ENCODE data around the gene CTSE. TPM values are rescaled to one million over a fixed set of nuclear protein-coding genes. Genes with fewer than 3 reads are reported as not detected.

The CTSE gene
- total and polyA plus RNA-seq, 9 of the 15 experiments (the other 6 are each of a cell fraction or from before 2014, with no cell fraction given): 0.04 to 0.18 (median 0.09) TPM; not detected in 4

DNA sequence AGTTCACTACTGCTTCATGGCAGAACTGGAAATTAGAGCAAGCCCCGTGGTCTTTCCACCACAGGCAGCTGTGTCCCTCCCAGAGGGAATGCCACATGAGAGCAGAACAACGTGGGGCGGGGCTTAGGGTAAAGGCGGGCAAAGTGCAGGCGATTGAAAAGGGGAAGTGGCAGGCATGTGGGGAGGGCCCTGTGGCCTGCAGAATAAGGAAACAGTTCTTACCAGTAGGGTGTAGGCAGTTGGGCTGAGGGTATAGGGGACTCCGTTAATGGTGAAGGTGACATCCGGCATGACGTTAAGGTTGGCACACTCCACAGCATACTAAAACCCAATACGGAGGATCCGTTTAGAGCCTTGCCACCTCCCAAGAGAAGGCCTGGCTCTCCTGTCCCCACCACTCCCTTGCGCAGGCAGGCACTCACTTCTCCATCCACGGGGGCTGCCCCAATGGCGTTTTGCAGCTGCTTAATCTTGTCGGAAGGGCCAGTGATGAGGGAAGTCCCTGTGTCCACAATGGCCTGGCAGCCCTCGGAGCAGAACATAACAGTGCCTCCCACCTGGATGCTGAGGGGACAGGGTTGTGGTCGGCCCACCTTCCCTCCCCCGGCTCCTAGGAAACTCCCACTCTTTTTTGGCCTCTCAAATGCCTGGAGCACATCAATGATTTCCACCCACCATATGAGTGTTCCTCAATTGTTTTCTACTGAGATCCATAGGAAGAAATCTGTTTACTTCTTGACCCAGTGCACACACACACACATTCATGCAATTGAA is 11.4 kb downstream of the CTSE start (continued):
- TF ChIP-seq ZNF253 (CRISPR knock-in tag; conservative IDR thresholded peaks at IDR 0.05): no peak
- TF ChIP-seq ZNF583 (CRISPR knock-in tag; IDR thresholded peaks at IDR 0.05): no peak
- TF ChIP-seq KDM2B (CRISPR knock-in tag; IDR thresholded peaks at IDR 0.05): no peak
- TF ChIP-seq NCOA6 (IDR thresholded peaks at IDR 0.05): no peak
- TF ChIP-seq SMC3 (conservative IDR thresholded peaks at IDR 0.05; ENCODE audit: insufficient read depth, low read depth, low read length): no peak
- TF ChIP-seq MEF2D (tag; conservative IDR thresholded peaks at IDR 0.05; ENCODE audit: low read depth): no peak
- TF ChIP-seq GATAD2B (IDR thresholded peaks at IDR 0.05; ENCODE audit: borderline replicate concordance): no peak
- peak; percentile 100 for TF ChIP-seq SPI1 (IDR thresholded peaks at IDR 0.05; ENCODE audit: borderline replicate concordance, low read depth, low read length)
- TF ChIP-seq MYC (IDR thresholded peaks at IDR 0.05; ENCODE audit: low read depth, low read length): 0 out of 2 replicates have a peak, but pooled peaks have one; percentile 31
- no peak for TF ChIP-seq MYC (CRISPR knock-in tag; IDR thresholded peaks at IDR 0.05; ENCODE audit: borderline replicate concordance, low read depth)
- TF ChIP-seq CBX5 (IDR thresholded peaks at IDR 0.05; ENCODE audit: borderline replicate concordance, low read depth): no peak
- TF ChIP-seq JUN (IDR thresholded peaks at IDR 0.05; ENCODE audit: borderline replicate concordance, low read depth, low read length): no peak
- TF ChIP-seq JUN (CRISPR knock-in tag; IDR thresholded peaks at IDR 0.05; ENCODE audit: borderline replicate concordance): no peak
- TF ChIP-seq MCM7 (IDR thresholded peaks at IDR 0.05): no peak
- no peak for TF ChIP-seq TAF15 (IDR thresholded peaks at IDR 0.05; ENCODE audit: low read depth, low read length)
- no peak for TF ChIP-seq CREB1 (IDR thresholded peaks at IDR 0.05)
- TF ChIP-seq CREB1 (CRISPR knock-in tag; IDR thresholded peaks at IDR 0.05): no peak
- no peak for TF ChIP-seq ZFP1 (CRISPR knock-in tag; IDR thresholded peaks at IDR 0.05)
- TF ChIP-seq BDP1 (IDR thresholded peaks at IDR 0.05; ENCODE audit: insufficient read depth, insufficient read length): no peak
- no peak for TF ChIP-seq LCOR (CRISPR knock-in tag; IDR thresholded peaks at IDR 0.05)
- TF ChIP-seq CBFA2T3 (IDR thresholded peaks at IDR 0.05): no peak
- TF ChIP-seq, protein P1, sequence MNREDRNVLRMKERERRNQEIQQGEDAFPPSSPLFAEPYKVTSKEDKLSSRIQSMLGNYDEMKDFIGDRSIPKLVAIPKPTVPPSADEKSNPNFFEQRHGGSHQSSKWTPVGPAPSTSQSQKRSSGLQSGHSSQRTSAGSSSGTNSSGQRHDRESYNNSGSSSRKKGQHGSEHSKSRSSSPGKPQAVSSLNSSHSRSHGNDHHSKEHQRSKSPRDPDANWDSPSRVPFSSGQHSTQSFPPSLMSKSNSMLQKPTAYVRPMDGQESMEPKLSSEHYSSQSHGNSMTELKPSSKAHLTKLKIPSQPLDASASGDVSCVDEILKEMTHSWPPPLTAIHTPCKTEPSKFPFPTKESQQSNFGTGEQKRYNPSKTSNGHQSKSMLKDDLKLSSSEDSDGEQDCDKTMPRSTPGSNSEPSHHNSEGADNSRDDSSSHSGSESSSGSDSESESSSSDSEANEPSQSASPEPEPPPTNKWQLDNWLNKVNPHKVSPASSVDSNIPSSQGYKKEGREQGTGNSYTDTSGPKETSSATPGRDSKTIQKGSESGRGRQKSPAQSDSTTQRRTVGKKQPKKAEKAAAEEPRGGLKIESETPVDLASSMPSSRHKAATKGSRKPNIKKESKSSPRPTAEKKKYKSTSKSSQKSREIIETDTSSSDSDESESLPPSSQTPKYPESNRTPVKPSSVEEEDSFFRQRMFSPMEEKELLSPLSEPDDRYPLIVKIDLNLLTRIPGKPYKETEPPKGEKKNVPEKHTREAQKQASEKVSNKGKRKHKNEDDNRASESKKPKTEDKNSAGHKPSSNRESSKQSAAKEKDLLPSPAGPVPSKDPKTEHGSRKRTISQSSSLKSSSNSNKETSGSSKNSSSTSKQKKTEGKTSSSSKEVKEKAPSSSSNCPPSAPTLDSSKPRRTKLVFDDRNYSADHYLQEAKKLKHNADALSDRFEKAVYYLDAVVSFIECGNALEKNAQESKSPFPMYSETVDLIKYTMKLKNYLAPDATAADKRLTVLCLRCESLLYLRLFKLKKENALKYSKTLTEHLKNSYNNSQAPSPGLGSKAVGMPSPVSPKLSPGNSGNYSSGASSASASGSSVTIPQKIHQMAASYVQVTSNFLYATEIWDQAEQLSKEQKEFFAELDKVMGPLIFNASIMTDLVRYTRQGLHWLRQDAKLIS (CRISPR knock-in tag; IDR thresholded peaks at IDR 0.05): no peak
- TF ChIP-seq L3MBTL2 (IDR thresholded peaks at IDR 0.05): peak; percentile 81
- no peak for TF ChIP-seq ZNF79 (CRISPR knock-in tag; IDR thresholded peaks at IDR 0.05; ENCODE audit: low read depth)
- TF ChIP-seq, protein P2, sequence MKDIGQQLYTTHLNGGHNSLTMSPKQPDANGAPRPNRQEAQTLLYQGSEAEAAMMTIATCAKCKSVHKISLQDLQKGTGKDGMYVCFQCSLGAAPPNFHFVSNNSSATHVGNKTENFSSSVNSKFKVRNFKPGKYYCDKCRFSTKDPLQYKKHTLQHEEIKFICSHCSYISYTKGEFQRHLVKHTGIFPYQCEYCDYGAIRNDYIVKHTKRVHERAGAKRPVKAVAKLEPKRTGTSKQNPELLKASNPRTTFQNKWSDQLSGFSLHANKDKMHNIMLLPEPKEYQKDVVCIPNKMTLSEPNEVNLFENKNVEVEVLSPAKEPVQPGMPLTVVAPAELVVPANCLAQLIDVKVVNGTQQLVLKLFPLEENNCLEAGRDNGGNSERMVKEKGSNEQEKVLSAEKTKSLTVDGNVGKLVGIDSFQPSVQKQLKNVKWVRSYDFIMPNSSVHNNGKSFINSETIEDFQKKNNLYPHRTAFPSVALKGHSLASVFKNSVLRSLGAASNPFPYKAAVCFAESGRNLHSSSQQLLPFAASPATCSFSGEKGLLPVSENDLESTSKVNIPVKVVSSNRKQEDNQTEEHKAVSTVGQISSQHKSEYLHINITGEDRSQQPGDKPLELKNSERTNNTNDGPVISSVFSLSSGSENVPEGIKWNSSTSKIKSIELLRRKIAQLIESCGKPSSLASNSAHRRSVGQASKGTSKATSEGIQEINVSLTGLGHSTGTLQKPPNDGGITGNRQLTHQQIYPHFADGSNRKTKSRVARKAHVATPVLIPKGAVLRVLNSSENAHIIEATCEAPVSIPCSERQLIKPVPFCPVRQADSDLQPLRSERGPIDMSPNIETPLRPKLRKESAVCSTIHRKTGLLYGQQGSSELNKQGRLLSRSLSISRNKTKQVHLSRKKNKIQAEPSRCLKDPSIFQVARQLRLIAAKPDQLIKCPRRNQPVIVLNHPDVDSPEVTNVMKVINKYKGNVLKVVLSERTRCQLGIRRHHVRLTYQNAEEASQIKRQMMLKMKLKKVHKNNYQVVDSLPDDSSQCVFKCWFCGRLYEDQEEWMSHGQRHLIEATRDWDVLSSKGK (CRISPR knock-in tag; IDR thresholded peaks at IDR 0.05): no peak
